IMR-90 (cell line): Measurements from ENCODE around the gene DNPH1. TPM values are rescaled to one million over a fixed set of nuclear protein-coding genes. Genes with fewer than 3 reads are reported as not detected.

ENCODE experiments used
- ATAC-seq: fragments of 200-7000 bp; cut with Tn5 transposase; 2 replicates; pipeline ENCODE4 v1.9.1; 2020; ENCODE audit warnings: low read depth, mild to moderate bottlenecking, moderate library complexity
- BruUV-seq: library from RNA; stranded (reverse); fragments of 400-500 nt; replicated peaks from 2 replicates; lab custom pipeline; 2021; lab: Mats Ljungman, UMichigan
- CTCF ChIA-PET: fragments of 300-600 bp; formaldehyde crosslinking; extraction: SDS; loops from one replicate; lab custom pipeline; 2021; ENCODE audit warnings: antibody characterized with exemption; lab: Yijun Ruan, JAX
- POLR2A ChIA-PET: fragments of 300-600 bp; sonication (Branson Sonifier 250); formaldehyde crosslinking; loops from one replicate; lab custom pipeline; 2022; ENCODE audit warnings: antibody characterized with exemption; ENCODE audit not compliant: unreplicated experiment; lab: Charles Lee
- DNase-seq: peaks from one replicate; pipeline ENCODE4 v3.0.0; 2013
- H2AFZ ChIP-seq: replicated peaks from 2 replicates; pipeline ENCODE3; 2013; ENCODE audit warnings: low read length, mild to moderate bottlenecking; ENCODE audit not compliant: poor library complexity
- H2AK5ac ChIP-seq: 2 replicates; pipeline ENCODE4 v1.6.1; 2013; ENCODE audit warnings: low read depth, low read length, inconsistent platforms
- H2AK9ac ChIP-seq: replicated peaks from 2 replicates; pipeline ENCODE3; 2013; ENCODE audit warnings: mild to moderate bottlenecking, low read depth, low read length, moderate library complexity; ENCODE audit not compliant: poor library complexity
- H2BK120ac ChIP-seq: 2 replicates; pipeline ENCODE4 v1.6.1; 2013; ENCODE audit warnings: low read depth, low read length, inconsistent platforms
- H2BK15ac ChIP-seq: 3 replicates; pipeline ENCODE4 v1.6.1; 2013; ENCODE audit warnings: low read depth, low read length, inconsistent platforms
- H2BK20ac ChIP-seq: 2 replicates; pipeline ENCODE4 v1.6.1; 2013; ENCODE audit warnings: low read depth, mild to moderate bottlenecking, inconsistent platforms, low read length, moderate library complexity
- H2BK5ac ChIP-seq: 2 replicates; pipeline ENCODE4 v1.6.1; 2013; ENCODE audit warnings: mild to moderate bottlenecking, low read depth, low read length, inconsistent platforms; ENCODE audit not compliant: poor library complexity, severe bottlenecking
- H3K14ac ChIP-seq: replicated peaks from 2 replicates; pipeline ENCODE4 v1.6.1; 2013; ENCODE audit warnings: low read depth, low read length, inconsistent platforms
- H3K18ac ChIP-seq: 2 replicates; pipeline ENCODE4 v1.6.1; 2013; ENCODE audit warnings: low read depth, low read length, control low read depth
- H3K23ac ChIP-seq: 2 replicates; pipeline ENCODE4 v1.6.1; 2013; ENCODE audit warnings: low read depth, low read length, inconsistent platforms
- H3K27ac ChIP-seq: 2 replicates; pipeline ENCODE4 v1.5.1; 2013; ENCODE audit warnings: mild to moderate bottlenecking, control low read depth, low read length; ENCODE audit not compliant: insufficient read depth
- H3K27me3 ChIP-seq: 2 replicates; pipeline ENCODE4 v1.6.1; 2013; ENCODE audit warnings: low read length; ENCODE audit not compliant: control insufficient read depth, insufficient read depth
- H3K36me3 ChIP-seq: 2 replicates; pipeline ENCODE4 v1.6.1; 2013; ENCODE audit warnings: low read length, mixed read lengths; ENCODE audit not compliant: control insufficient read depth, insufficient read depth
- H3K4ac ChIP-seq: 2 replicates; pipeline ENCODE4 v1.6.1; 2013; ENCODE audit warnings: low read depth, low read length, inconsistent platforms
- H3K4me1 ChIP-seq: 2 replicates; pipeline ENCODE4 v1.6.1; 2013; ENCODE audit warnings: low read length, mixed read lengths; ENCODE audit not compliant: control insufficient read depth, insufficient read depth
- H3K4me2 ChIP-seq: 2 replicates; pipeline ENCODE4 v1.6.1; 2013; ENCODE audit warnings: low read depth, mild to moderate bottlenecking, control low read depth, low read length, moderate library complexity
- H3K4me3 ChIP-seq: 2 replicates; pipeline ENCODE4 v1.5.1; 2013; ENCODE audit warnings: low read depth, mild to moderate bottlenecking, control low read depth, low read length, moderate library complexity; ENCODE audit not compliant: insufficient read depth
- H3K56ac ChIP-seq: 2 replicates; pipeline ENCODE4 v1.6.1; 2013; ENCODE audit warnings: low read length, inconsistent platforms; ENCODE audit not compliant: insufficient read depth; ENCODE audit errors: extremely low read depth
- H3K79me1 ChIP-seq, 2 experiments: 2 replicates each; pipeline ENCODE4 v1.6.1; 2013; ENCODE audit warnings: low read length in 2 of 2, inconsistent platforms in 1 of 2, low read depth in 1 of 2
- H3K9ac ChIP-seq: 2 replicates; pipeline ENCODE4 v1.6.1; 2013; ENCODE audit warnings: low read depth, low read length, control low read depth
- H3K9me1 ChIP-seq: 2 replicates; pipeline ENCODE4 v1.6.1; 2013; ENCODE audit warnings: low read length, inconsistent platforms; ENCODE audit not compliant: insufficient read depth
- H3K9me3 ChIP-seq: 2 replicates; pipeline ENCODE4 v1.6.1; 2013; ENCODE audit warnings: low read length; ENCODE audit not compliant: control insufficient read depth, insufficient read depth
- H4K20me1 ChIP-seq: 2 replicates; pipeline ENCODE4 v1.6.1; 2013; ENCODE audit warnings: low read length, inconsistent platforms; ENCODE audit not compliant: insufficient read depth
- H4K5ac ChIP-seq: 2 replicates; pipeline ENCODE4 v1.6.1; 2013; ENCODE audit warnings: mild to moderate bottlenecking, low read depth, low read length, control low read depth
- H4K8ac ChIP-seq, 2 experiments: 2 replicates each; pipeline ENCODE4 v1.6.1; 2013; ENCODE audit warnings: low read depth in 2 of 2, low read length in 2 of 2, control low read depth in 1 of 2, inconsistent platforms in 1 of 2
- H4K91ac ChIP-seq: 2 replicates; pipeline ENCODE4 v1.6.1; 2013; ENCODE audit warnings: low read depth, low read length, inconsistent platforms; ENCODE audit not compliant: insufficient read depth
- BHLHE40 ChIP-seq: fragments of 150-350 bp; IDR thresholded peaks from 2 replicates; pipeline ENCODE4 v1.6.1; 2016; ENCODE audit warnings: mild to moderate bottlenecking, low read depth, low read length
- CEBPB ChIP-seq: IDR thresholded peaks from 2 replicates; pipeline ENCODE4 v1.6.1; 2012; ENCODE audit warnings: low read depth, low read length, improper control_type of control experiment
- FOS ChIP-seq: fragments of 150-350 bp; IDR thresholded peaks from 2 replicates; pipeline ENCODE4 v1.6.1; 2016; ENCODE audit warnings: low read depth, low read length
- MAZ ChIP-seq: IDR thresholded peaks from 2 replicates; pipeline ENCODE4 v1.6.1; 2012; ENCODE audit warnings: low read depth, mild to moderate bottlenecking, low read length, improper control_type of control experiment, moderate library complexity, borderline replicate concordance
- NFE2L2 ChIP-seq: fragments of 150-350 bp; IDR thresholded peaks from 2 replicates; pipeline ENCODE4 v1.6.1; 2016; ENCODE audit warnings: low read depth, mild to moderate bottlenecking, low read length
- POLR2A ChIP-seq: IDR thresholded peaks from 2 replicates; pipeline ENCODE4 v1.6.1; 2012; ENCODE audit warnings: mild to moderate bottlenecking, low read depth, low read length
- RAD21 ChIP-seq: IDR thresholded peaks from 2 replicates; pipeline ENCODE4 v1.6.1; 2012; ENCODE audit warnings: low read length, improper control_type of control experiment
- RCOR1 ChIP-seq: IDR thresholded peaks from 2 replicates; pipeline ENCODE4 v1.6.1; 2012; ENCODE audit warnings: mild to moderate bottlenecking, low read length, improper control_type of control experiment; ENCODE audit not compliant: insufficient replicate concordance
- RFX5 ChIP-seq: IDR thresholded peaks from 2 replicates; pipeline ENCODE4 v1.8.0; 2012; ENCODE audit warnings: low read depth, mild to moderate bottlenecking, low read length, moderate library complexity
- SMC3 ChIP-seq: fragments of 150-350 bp; IDR thresholded peaks from 2 replicates; pipeline ENCODE4 v1.6.1; 2016; ENCODE audit warnings: low read depth, mild to moderate bottlenecking, antibody characterized with exemption, low read length, moderate library complexity
- WGBS, 2 experiments: methylation state at CpG; one replicate each; pipeline versions ENCODE4 v1.1.5 to v1.1.7; 2013; ENCODE audit warnings: missing lambda C conversion rate in 2 of 2; ENCODE audit not compliant: insufficient read length in 1 of 2; ENCODE audit errors: extremely low coverage in 2 of 2; 5-methylcytosine and 5-hydroxymethylcytosine counted together
- dilution Hi-C: fragments of 300-500 bp; cut with HindIII; formaldehyde crosslinking; loops from one replicate; pipeline ENCODE4 v1.14.3; 2018; ENCODE audit warnings: low sequenced_read_pairs; ENCODE audit not compliant: unreplicated experiment
- in situ Hi-C: fragments of 300-500 bp; cut with MboI; formaldehyde crosslinking; loops from 3 replicates; pipeline ENCODE4 v1.14.3; 2019; ENCODE audit warnings: low sequenced_read_pairs, inconsistent platforms, mixed read lengths
- intact Hi-C: fragments of 100-400 bp; cut with micrococcal nuclease; formaldehyde crosslinking; loops from 2 replicates; pipeline ENCODE4 v1.10.0; 2022
- polyA plus RNA-seq, 3 experiments: library from polyadenylated mRNA; depleted of rRNA; stranded (reverse); fragments of >200 nt; gene quantifications; 2 replicates each; pipeline ENCODE4 v1.2.3, GENCODE V29; 2012; ENCODE audit warnings: low replicate concordance in 1 of 3
- total RNA-seq: library from RNA; depleted of rRNA; stranded (reverse); fragments of >200 nt; gene quantifications from 2 replicates; pipeline ENCODE4 v1.2.3, GENCODE V29; 2012
- TF ChIP-seq, protein P1 (sequence below): fragments of 150-350 bp; IDR thresholded peaks from 2 replicates; pipeline ENCODE4 v1.6.1; 2016; ENCODE audit warnings: low read depth, mild to moderate bottlenecking, low read length, moderate library complexity, borderline replicate concordance
- TF ChIP-seq, protein P2 (sequence below): fragments of 150-350 bp; IDR thresholded peaks from 2 replicates; pipeline ENCODE4 v1.6.1; 2017; ENCODE audit warnings: mild to moderate bottlenecking, antibody characterized with exemption, low read length, low read depth
- TF ChIP-seq, protein P3 (sequence below): conservative IDR thresholded peaks from 2 replicates; pipeline ENCODE4 v1.5.1; 2012; ENCODE audit warnings: mild to moderate bottlenecking, low read depth, low read length, improper control_type of control experiment

Gene DNPH1
- total and polyA plus RNA-seq, 2 of the 4 experiments (the other 2 are of a cell fraction) = 19.0 to 47.8 TPM

DNA sequence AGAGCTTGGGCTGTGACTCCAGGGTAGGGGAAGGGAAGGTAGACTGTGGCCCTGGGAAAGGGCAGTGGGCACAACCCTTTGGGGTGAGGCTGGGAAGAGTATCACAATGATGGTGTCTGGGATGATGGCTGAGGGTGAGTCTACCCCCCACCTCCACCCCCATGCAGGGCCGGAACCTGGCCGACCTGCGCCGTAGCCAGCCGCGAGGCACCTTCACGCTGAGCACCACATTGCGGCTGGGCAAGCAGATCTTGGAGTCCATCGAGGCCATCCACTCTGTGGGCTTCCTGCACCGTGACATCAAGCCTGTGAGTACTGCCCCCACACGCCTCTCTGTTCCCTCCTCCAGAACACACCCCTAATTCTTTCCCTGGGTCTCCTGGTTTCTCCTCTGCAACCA is 24.1 kb upstream of the DNPH1 start:
- no peak for TF ChIP-seq BHLHE40
- TF ChIP-seq POLR2A = no peak
- no peak for TF ChIP-seq MAZ
- no peak for TF ChIP-seq RCOR1
- TF ChIP-seq, protein P1, sequence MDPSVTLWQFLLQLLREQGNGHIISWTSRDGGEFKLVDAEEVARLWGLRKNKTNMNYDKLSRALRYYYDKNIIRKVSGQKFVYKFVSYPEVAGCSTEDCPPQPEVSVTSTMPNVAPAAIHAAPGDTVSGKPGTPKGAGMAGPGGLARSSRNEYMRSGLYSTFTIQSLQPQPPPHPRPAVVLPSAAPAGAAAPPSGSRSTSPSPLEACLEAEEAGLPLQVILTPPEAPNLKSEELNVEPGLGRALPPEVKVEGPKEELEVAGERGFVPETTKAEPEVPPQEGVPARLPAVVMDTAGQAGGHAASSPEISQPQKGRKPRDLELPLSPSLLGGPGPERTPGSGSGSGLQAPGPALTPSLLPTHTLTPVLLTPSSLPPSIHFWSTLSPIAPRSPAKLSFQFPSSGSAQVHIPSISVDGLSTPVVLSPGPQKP = no peak
- TF ChIP-seq CEBPB = no peak
- no peak for TF ChIP-seq SMC3
- no peak for TF ChIP-seq FOS
- TF ChIP-seq, protein P2, sequence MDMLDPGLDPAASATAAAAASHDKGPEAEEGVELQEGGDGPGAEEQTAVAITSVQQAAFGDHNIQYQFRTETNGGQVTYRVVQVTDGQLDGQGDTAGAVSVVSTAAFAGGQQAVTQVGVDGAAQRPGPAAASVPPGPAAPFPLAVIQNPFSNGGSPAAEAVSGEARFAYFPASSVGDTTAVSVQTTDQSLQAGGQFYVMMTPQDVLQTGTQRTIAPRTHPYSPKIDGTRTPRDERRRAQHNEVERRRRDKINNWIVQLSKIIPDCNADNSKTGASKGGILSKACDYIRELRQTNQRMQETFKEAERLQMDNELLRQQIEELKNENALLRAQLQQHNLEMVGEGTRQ = no peak
- no peak for TF ChIP-seq RAD21
- TF ChIP-seq RFX5 = no peak
- TF ChIP-seq, protein P3, sequence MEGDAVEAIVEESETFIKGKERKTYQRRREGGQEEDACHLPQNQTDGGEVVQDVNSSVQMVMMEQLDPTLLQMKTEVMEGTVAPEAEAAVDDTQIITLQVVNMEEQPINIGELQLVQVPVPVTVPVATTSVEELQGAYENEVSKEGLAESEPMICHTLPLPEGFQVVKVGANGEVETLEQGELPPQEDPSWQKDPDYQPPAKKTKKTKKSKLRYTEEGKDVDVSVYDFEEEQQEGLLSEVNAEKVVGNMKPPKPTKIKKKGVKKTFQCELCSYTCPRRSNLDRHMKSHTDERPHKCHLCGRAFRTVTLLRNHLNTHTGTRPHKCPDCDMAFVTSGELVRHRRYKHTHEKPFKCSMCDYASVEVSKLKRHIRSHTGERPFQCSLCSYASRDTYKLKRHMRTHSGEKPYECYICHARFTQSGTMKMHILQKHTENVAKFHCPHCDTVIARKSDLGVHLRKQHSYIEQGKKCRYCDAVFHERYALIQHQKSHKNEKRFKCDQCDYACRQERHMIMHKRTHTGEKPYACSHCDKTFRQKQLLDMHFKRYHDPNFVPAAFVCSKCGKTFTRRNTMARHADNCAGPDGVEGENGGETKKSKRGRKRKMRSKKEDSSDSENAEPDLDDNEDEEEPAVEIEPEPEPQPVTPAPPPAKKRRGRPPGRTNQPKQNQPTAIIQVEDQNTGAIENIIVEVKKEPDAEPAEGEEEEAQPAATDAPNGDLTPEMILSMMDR = no peak
- TF ChIP-seq NFE2L2 = no peak
- no peak overlapping the region for H3K4me2 ChIP-seq
- in situ Hi-C loops = no loop called here
- H4K5ac ChIP-seq = no peak overlapping the region
- no peak overlapping the region for H3K27ac ChIP-seq
- H3K27me3 ChIP-seq = peaks cover 64% of the 10 kb centered on the region
- dilution Hi-C loops = no loop called here
- no peak overlapping the region for H3K4me3 ChIP-seq
- ChIA-PET POLR2A (no interaction called here), CTCF (no interaction called here)
- H3K18ac ChIP-seq = no peak overlapping the region
- peak overlapping the region; percentile 21 for H2AFZ ChIP-seq
- ATAC-seq = no peak
- no peaks in the 10 kb centered on the region for H3K36me3 ChIP-seq
- H3K9me3 ChIP-seq = no peaks in the 10 kb centered on the region
- 94% methylated on average over 10 of the region's 11 CpGs; no CpG with 5 or more reads in 1 of the 2 experiments for WGBS, 2 experiments
- H3K4ac ChIP-seq = no peak overlapping the region
- no peak for DNase-seq
- H4K91ac ChIP-seq = no peak overlapping the region
- H4K20me1 ChIP-seq = no peaks in the 10 kb centered on the region
- H3K9ac ChIP-seq = no peak overlapping the region
- no peak overlapping the region for H2BK15ac ChIP-seq
- H3K79me1 ChIP-seq = no peaks in the 10 kb centered on the region
- no peak overlapping the region for H2AK9ac ChIP-seq
- no TSS peak for BruUV-seq
- no peak overlapping the region for H2BK120ac ChIP-seq
- no peak overlapping the region for H2BK5ac ChIP-seq
- intact Hi-C loops = no loop called here
- H2AK5ac ChIP-seq = no peak overlapping the region
- no peak overlapping the region for H3K56ac ChIP-seq
- H2BK20ac ChIP-seq = no peak overlapping the region
- no peak overlapping the region for H3K14ac ChIP-seq
- H3K23ac ChIP-seq = no peak overlapping the region
- H3K9me1 ChIP-seq = no peaks in the 10 kb centered on the region
- no peak overlapping the region for H4K8ac ChIP-seq
- no peaks in the 10 kb centered on the region; the same call in 1 of the 2 replicates for H3K4me1 ChIP-seq
